Duodenal mucosa (tissue), 2 donors: ENCODE results near the gene RHOT1.
"Not testable (repeated sequence)": the region's sequence is repeated elsewhere in the genome, so short reads cannot be mapped to it uniquely, and the experiment has no call there.

Experiments used
- H3K27ac ChIP-seq: one replicate; pipeline ENCODE4 v1.7.0; 2013; ENCODE audit warnings: low read depth, low read length
- H3K27me3 ChIP-seq, 2 donors: one replicate each; pipeline ENCODE4 v1.7.0; 2013; ENCODE audit warnings: low read length in 2 of 2, control low read depth in 1 of 2; ENCODE audit not compliant: insufficient read depth in 2 of 2, control insufficient read depth in 1 of 2
- H3K36me3 ChIP-seq, 2 donors: one replicate each; pipeline ENCODE4 v1.7.0; 2013; ENCODE audit warnings: low read length in 2 of 2, control low read depth in 1 of 2; ENCODE audit not compliant: insufficient read depth in 2 of 2, control insufficient read depth in 1 of 2
- H3K4me1 ChIP-seq, 2 donors: one replicate each; pipeline ENCODE4 v1.7.0; 2013; ENCODE audit warnings: low read length in 2 of 2, control low read depth in 1 of 2; ENCODE audit not compliant: insufficient read depth in 2 of 2, control insufficient read depth in 1 of 2
- H3K4me3 ChIP-seq, 2 donors: one replicate each; pipeline ENCODE4 v1.7.0; 2013; ENCODE audit warnings: low read length in 2 of 2, low read depth in 1 of 2
- H3K9ac ChIP-seq, 2 donors: one replicate each; pipeline ENCODE4 v1.7.0; 2013; ENCODE audit warnings: low read length in 2 of 2, low read depth in 1 of 2
- H3K9me3 ChIP-seq, 2 donors: one replicate each; pipeline ENCODE4 v1.7.0; 2013; ENCODE audit warnings: low read length in 2 of 2, control low read depth in 1 of 2; ENCODE audit not compliant: control insufficient read depth in 1 of 2

The RHOT1 gene

DNA sequence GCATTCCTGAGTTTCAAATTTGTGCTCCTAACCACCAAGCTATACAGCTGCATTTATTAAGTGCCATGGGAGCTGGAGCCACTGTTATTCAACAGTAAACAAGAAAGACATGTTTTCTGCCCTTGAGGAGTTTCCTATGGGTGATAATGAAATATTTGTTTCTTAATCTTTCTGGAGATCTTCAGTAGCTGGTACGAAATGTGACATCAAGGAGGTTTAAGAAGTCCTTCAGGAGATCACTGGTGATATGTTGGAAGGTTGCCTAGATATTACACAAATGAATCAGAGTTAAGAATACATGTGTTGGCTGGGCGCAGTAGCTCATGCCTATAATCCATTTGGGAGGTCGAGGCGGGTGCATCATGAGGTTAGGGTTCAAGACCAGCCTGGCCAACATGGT lies 14.9 kb downstream of the RHOT1 start:
- no peaks in the 10 kb centered on the region for H3K9me3 ChIP-seq
- no peak overlapping the region for H3K27ac ChIP-seq
- peaks cover 4 to 9% of the 10 kb centered on the region in 2 donors for H3K4me1 ChIP-seq
- no peak overlapping the region for H3K9ac ChIP-seq
- peaks cover 4 to 42% of the 10 kb centered on the region in 2 donors for H3K36me3 ChIP-seq
- H3K4me3 ChIP-seq, result no peak overlapping the region
- no peaks in the 10 kb centered on the region for H3K27me3 ChIP-seq

DNA sequence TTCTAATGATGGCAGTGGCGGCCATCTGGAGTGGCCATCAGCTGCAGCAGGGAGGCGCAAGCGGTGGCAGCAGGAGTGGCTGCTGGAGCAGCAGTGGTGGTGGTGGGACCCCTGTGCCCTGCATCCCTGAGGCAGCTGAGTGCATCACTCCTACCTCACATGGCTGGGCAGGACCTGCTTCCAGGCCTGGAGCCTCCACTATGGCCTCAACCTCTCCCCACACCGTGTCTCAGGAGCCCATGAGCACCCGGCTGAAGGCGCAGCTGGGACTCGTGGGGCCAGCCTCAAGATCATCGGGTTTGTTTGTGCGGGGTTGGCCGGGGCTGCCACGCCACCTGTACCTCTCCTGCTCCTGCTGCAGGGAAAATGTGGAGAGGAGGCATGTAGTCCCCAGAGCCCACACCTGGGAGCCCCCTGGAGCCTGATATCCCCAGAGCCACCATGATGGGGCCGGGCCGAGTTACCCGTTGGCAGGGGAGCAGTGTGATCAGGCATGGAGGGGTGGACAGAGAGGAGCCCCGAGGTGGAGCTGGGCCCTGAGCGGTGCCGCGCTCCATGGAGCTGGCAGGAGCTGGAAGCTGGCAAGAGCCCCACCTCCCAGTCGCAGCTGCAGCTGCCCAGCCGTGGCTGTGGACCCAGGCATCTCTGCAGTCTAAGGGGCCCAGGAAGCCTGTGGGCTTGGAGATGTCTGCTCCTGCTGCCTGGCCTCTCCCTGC lies 16.7 kb downstream of the RHOT1 start:
- Histone ChIP-seq H3K36me3 (peaks cover 4 to 32% of the 10 kb centered on the region in 2 donors), H3K9ac (no peak overlapping the region), H3K9me3 (no peaks in the 10 kb centered on the region), H3K27ac (no peak overlapping the region), H3K4me1 (peaks cover 0 to 5% of the 10 kb centered on the region in 2 donors), H3K27me3 (no peaks in the 10 kb centered on the region), H3K4me3 (no peak overlapping the region)

DNA sequence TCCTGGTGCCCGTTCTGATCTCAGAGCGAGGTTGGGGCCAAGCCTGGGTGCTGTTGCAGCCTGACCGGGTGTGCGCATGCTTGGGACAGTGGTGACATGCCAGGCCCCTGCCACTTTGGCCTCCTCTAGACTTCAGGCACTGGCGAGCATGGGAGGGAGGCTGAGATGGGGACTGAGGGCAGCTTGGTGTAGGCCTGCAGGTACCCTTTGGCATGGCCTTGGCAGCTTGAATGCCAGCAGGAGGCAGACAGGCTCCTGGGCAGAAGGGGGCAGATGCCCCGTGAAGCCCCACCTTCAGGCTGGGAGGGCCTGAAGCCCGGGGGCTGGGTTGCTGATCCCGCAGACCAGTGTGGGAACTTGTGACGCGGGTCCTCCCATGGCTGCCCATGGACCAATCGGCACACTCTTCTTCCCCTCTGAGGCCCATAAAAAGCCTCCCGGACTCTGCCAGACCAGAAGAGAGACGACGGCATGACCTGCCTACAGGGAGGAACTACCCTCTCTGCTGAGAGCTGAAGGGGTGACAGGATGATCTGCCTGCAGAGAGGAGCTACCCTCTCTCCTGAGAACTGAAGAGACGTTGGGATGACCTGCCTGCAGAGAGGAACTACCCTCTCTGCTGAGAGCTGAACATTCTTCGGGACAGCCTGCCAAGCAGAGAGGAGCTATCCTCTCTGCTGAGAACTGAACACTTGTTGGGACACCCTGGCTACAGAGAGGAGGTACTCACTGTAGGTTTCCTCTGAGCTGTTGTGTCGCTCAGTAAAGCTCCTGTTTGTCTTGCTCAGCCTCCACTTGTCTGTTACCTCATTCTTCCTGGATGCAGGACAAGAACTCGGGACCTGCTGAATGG lies 17.5 kb downstream of the RHOT1 start:
- Histone ChIP-seq H3K4me3 (no peak overlapping the region), H3K27ac (no peak overlapping the region), H3K9ac (no peak overlapping the region), H3K36me3 (peaks cover 4 to 30% of the 10 kb centered on the region in 2 donors), H3K9me3 (no peaks in the 10 kb centered on the region), H3K27me3 (no peaks in the 10 kb centered on the region), H3K4me1 (peaks cover 0 to 5% of the 10 kb centered on the region in 2 donors)

DNA sequence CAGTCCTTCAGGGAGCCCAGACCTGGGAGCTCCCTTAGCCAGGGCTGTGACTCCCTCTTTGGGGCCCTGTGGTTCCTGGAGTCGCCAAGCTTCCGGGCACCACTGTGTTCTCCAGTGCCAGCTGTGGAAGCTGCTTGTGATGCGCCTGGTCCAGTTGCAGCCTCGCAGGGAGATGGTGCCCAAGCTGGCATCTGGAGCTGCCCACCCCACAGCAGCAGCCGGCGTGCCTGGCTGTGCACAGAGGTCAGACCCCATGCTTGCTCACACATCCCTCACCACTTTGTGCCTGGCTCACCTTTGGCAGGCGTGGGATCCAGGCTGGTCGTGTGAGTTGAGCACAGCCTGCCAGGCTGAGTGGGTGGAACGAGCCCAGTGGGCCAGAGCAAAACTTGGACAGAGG lies 18.2 kb downstream of the RHOT1 start:
- H3K9me3 ChIP-seq, result no peaks in the 10 kb centered on the region
- H3K9ac ChIP-seq, result no peak overlapping the region
- peaks cover 4 to 24% of the 10 kb centered on the region in 2 donors for H3K36me3 ChIP-seq
- H3K4me1 ChIP-seq, result peaks cover 0 to 5% of the 10 kb centered on the region in 2 donors
- no peaks in the 10 kb centered on the region for H3K27me3 ChIP-seq
- H3K27ac ChIP-seq, result no peak overlapping the region
- H3K4me3 ChIP-seq, result no peak overlapping the region

DNA sequence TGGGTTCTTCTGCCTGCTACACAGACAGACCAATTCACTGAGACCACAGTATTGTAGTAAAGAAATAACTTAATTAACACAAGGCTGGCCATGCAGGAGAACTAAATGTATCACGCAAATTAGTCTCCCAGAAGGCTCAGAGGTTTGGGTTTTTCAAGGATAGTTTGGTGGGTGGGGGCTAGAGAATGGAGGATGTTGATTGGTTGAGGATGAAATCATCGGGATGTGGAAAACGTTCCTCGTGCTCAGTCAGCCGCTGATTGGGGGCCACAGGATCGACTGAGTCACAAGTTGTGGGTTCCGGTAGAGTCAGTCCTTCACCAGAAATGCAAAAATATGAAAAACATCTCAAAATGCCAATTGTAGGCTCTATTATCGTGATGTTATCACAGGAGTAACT lies 18.7 kb downstream of the RHOT1 start:
- Histone ChIP-seq H3K4me3 (no peak overlapping the region), H3K9ac (no peak overlapping the region), H3K27me3 (no peaks in the 10 kb centered on the region), H3K27ac (no peak overlapping the region), H3K36me3 (peaks cover 0 to 21% of the 10 kb centered on the region in 2 donors), H3K9me3 (no peaks in the 10 kb centered on the region), H3K4me1 (peaks cover 0 to 5% of the 10 kb centered on the region in 2 donors)

DNA sequence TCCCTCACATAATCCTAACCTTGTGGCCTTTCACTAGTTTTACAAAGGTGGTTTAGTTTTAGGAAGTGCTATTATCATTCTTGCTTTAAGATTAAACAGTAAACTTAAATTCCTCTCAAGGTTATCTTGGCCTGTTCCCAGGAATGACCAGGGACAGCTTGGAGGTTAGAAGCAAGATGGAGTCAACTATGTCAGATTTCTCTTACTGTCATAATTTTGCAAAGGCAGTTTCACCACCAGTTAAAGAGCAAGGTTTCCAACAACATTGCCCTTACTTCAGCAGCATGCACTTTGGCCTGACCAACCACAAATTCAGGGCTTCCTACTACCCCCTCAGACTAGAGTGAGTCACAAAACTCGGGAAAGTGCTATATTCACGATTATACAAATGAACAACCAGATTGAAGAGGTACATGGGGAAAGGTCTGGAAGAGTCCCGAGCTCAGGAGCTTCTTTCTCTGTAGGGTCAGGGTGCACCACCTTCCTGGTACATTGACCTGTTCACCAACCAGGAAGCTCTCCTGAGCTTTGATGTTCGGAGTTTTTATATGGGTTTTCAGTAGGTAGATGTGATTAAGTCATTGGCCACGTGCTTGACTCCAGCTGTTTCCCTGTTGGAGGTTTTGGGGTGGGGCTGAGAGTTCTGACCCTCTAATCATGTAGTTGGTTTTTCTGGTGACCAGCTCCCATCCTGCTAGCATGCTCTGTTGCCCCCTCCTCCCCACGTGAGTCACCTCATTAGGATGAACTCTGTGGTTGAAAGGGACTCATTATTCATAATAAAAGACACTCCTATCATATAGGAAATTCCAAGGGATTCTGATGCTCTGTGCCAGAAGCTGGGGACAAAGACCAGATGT lies 19.4 kb downstream of the RHOT1 start:
- H3K9me3 ChIP-seq, result peaks cover 6% of the 10 kb centered on the region in 2 donors

DNA sequence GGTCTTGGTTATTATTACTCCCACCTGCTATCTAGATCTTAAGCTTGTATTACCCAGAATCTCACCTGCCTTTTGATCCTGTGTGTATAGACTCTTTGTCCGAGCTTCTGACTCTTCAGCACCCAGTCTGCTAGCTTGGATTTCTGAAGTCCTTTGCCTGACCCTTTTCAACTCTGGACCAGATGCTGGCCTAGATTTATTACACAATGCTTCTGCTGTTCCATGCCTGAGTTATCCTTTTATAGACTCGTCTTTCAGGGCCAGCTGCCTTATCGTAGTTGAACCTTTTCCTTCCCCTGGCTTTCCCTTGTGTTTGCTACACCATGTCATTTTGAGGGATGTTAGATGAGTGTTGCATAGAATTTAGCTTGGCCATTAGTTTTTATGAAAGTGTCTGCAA lies 32.6 kb downstream of the RHOT1 start:
- Histone ChIP-seq H3K27ac (no peak overlapping the region), H3K4me3 (no peak overlapping the region), H3K9ac (no peak overlapping the region), H3K27me3 (no peaks in the 10 kb centered on the region), H3K9me3 (no peaks in the 10 kb centered on the region), H3K4me1 (no peaks in the 10 kb centered on the region), H3K36me3 (peaks cover 5 to 37% of the 10 kb centered on the region in 2 donors)

More for the DNA sequence above, 19.4 kb downstream of the RHOT1 start:
- no peak overlapping the region for H3K27ac ChIP-seq
- no peak overlapping the region for H3K9ac ChIP-seq
- H3K27me3 ChIP-seq, result no peaks in the 10 kb centered on the region
- H3K4me1 ChIP-seq, result peaks cover 0 to 5% of the 10 kb centered on the region in 2 donors
- peaks cover 0 to 21% of the 10 kb centered on the region in 2 donors for H3K36me3 ChIP-seq
- no peak overlapping the region for H3K4me3 ChIP-seq

DNA sequence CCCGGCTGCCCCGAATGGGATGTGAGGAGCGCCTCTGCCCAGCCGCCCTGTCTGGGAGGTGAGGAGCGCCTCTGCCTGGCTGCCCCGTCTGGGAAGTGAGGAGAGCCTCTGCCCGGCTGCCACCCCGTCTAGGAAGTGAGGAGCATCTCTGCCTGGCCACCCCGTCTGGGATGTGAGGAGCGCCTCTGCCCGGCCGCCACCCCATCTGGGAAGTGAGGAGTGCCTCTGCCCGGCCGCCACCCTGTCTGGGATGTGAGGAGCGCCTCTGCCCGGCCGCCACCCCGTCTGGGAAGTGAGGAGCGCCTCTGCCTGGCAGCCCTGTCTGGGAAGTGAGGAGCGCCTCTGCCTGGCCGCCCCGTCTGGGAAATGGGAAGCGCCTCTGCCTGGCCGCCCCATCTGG lies 36.4 kb downstream of the RHOT1 start:
- not testable (repeated sequence) for H3K27me3 ChIP-seq, H3K27ac ChIP-seq, H3K4me3 ChIP-seq, H3K9ac ChIP-seq, H3K9me3 ChIP-seq, H3K4me1 ChIP-seq
- H3K36me3 ChIP-seq, result peaks cover 5 to 51% of the 10 kb centered on the region in 2 donors

DNA sequence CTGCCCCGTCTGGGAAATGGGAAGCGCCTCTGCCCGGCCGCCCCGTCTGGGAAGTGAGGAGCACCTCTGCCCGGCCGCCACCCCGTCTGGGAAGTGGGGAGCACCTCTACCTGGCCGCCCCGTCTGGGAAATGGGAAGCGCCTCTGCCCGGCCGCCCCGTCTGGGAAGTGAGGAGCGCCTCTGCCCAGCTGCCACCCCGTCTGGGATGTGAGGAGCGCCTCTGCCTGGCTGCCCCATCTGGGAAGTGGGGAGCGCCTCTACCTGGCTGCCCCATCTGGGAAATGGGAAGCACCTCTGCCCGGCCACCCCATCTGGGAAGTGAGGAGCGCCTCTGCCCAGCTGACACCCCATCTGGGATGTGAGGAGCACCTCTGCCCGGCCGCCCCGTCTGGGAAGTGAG lies 36.8 kb downstream of the RHOT1 start:
- peaks cover 5 to 51% of the 10 kb centered on the region in 2 donors for H3K36me3 ChIP-seq
- H3K27ac ChIP-seq, H3K9ac ChIP-seq, H3K9me3 ChIP-seq, H3K4me1 ChIP-seq, H3K27me3 ChIP-seq, H3K4me3 ChIP-seq: not testable (repeated sequence)
